DMS53 (cell line): ENCODE measurements around the gene FHL2.
"Not testable (repeated sequence)": the region's sequence is repeated elsewhere in the genome, so short reads cannot be mapped to it uniquely, and the experiment has no call there.

Experiments used
- DNase-seq: peaks from one replicate; lab custom pipeline; 2025; lab: John Stamatoyannopoulos, UW

FHL2 gene, protein sequence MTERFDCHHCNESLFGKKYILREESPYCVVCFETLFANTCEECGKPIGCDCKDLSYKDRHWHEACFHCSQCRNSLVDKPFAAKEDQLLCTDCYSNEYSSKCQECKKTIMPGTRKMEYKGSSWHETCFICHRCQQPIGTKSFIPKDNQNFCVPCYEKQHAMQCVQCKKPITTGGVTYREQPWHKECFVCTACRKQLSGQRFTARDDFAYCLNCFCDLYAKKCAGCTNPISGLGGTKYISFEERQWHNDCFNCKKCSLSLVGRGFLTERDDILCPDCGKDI

GRCh38 chr2:105398336-105399206 is at the start of gene FHL2:
TSS of gene FHL2 (minus strand) at chr2:105399051. CDS start at chr2:105386516, 12,535 bp downstream.
- DNase-seq: peak; percentile 95

DNA sequence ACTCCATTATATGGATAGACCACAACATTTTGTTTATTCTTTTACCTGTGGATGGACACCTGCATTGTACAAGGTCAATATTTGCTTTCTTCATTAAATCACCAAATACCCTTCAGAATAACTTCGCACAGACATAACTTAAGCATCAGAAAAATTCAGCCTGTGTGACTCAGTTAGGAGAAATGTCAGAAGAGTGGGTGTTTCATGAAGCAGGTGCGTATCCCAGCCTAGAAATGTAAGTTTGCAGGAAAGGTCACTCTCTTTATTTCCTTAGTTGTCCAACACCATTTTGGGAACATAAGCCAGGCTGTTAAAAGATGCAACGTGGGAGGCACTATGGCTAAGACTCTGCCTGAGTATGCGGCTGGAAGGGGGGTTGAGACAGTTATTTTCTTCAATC is 48.6 kb upstream of the FHL2 start:
- peak; percentile 62 for DNase-seq

GRCh38 chr2:105446501-105446900 is 47.6 kb upstream of the FHL2 start:
- DNase-seq: no peak

DNA sequence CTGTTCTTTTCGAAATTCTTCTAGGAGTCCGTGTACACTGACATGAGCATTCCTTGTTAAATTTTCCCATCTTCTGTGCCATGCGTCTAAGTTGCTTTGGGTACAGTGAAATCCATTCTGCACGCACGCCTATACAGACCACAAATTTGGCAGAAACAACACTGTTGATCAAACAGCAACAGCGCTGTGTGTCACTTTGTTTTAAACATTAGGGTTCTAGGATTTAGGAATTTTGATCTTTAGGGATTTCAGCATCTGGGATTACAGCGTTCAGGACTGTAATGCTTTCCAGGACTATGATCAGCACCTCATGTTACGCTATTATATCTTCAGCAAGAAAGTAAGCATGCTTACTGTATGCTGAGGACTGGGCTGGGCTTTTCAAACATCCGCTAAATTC is 47.1 kb upstream of the FHL2 start:
- no peak for DNase-seq

- no peak for DNase-seq
Observed at GRCh38 chr2:105445498-105445897, 46.6 kb upstream of the FHL2 start.

GRCh38 chr2:105443617-105444598 is 45.1 kb upstream of the FHL2 start:
- DNase-seq: peak; percentile 33

- DNase-seq: no peak
Observed at GRCh38 chr2:105442721-105443120, 43.9 kb upstream of the FHL2 start.

GRCh38 chr2:105442056-105442455 is 43.2 kb upstream of the FHL2 start:
- DNase-seq: no peak

- no peak for DNase-seq
Observed at GRCh38 chr2:105439141-105439540, 40.3 kb upstream of the FHL2 start.

DNA sequence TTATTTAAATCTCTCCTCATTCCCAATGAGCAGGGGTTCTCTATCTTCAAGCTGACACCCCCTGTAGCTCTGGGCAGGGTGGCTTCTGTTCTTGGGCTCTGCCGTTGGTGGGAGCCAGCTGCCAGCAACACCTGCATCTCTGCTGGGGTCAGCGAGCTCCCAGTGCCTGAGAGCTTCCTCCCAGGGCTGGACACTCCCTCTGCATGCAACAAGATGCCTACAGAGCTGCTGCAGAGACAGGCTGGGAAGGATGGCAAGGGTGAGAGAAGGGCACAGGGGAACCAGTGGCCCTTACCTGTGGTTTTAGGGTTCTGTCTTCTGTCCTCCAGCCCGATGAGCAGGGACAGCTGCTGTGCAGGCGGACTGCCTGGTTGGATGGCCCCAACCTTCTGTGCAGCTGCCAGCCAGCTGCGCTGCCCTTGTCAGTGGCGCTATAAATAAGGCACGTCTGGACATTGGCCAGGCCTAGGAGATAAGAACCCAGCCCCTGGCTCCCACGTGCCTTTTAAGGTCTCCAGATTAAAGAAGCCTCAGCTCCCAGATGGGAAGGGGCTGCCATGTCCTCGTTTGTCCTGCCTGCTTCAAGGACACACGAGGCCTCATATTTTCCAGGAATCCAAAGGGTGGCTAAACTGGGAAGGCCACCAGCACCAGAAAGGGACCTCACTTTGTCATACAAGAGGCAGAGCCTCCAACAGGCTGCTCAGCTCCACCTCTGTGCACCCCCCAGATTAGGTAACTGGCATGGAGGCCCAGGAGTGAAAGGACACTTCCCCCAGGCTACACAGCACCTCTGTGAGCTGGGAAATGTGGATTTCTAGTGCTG is 39.5 kb upstream of the FHL2 start:
- peak; percentile 91 for DNase-seq

DNA sequence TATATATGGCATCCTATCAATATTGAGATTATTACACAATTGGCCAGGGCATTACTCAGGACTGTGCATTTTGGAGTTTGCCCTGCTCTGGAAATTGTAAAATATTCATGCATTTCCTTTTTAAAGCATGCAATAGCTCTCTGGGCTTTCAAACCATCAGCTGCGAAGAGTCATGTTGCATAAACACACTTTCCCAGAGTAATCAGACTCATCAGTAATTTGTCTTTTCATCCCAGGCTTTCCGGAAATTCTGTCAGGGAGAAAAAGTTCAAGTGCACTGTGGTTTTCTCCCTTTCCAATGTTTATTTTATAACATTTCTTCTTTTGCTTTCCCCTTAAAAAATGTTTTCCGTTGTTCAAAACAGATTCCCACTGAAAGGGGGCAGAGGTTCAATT is 38.9 kb upstream of the FHL2 start:
- DNase-seq: peak; percentile 65

DNA sequence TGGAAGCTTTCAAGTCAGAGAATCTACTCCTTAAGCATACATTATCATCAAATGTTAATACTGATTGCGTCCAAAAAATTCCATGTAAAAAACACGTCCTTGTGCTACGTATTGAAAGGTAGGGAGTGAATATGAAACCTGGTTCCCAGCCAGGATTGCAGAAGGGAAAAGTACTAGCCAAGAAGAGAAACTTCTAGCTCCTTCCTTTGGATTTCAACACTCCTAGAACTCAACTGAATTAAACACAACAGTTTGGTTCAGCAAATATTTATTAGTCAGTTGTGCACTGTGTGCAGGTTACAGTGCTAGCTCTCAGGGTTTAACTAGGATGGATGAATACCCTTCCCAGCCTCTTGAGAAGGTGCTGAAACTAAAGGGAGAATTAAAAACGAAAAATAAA is 33.9 kb upstream of the FHL2 start:
- DNase-seq: no peak

DNA sequence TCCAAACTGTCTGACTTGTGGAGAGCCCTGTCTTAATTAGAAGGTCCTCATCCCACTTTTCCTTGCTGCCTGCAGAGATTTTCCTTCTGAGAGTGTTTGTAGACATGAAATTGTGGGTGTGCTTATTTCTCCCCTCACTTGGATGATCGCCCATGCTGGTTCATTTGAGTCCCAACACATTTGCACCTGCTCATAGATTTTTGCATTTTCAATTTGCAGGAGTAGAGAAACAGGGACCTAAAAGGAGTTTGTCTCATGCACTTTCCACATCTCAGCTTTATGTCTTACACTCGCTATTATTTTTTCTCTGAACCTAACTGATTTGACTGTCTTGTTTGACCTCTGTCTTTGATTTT is 33.2 kb upstream of the FHL2 start:
- DNase-seq: no peak

DNA sequence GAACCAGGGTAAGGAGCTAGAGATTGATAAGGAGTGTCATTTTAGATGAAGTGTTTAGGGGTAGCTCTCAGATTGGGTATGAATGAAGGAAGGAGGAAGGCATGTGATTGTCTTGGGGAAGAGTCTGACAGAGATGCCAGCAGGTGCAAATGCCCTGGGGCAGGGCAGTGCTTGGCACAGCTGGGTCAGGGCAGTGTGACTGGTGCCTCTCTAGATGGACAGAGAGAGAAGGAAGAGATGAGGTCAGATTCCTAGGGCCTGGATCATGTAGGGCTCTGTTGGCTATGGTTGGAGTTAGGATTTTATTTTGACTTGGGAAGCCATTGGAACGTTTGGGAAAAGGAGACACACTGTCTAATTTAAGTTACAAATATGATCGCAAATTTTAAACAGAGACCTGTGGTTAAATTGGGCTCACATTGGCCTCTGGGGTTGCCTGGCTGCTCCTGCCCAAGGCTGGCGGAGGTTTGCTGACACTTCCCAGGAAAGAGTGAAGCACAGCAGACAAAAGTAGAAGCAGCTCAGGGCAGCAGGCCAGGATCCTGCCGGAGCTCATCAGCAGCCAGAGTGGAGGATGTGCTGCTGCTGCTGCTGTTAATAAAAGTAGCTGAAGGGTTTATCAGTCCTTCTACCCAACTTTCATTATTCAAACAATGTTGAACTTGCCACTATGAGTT is 32.7 kb upstream of the FHL2 start:
- DNase-seq: no peak

GRCh38 chr2:105428387-105429018 is 29.7 kb upstream of the FHL2 start:
- DNase-seq: no peak

DNA sequence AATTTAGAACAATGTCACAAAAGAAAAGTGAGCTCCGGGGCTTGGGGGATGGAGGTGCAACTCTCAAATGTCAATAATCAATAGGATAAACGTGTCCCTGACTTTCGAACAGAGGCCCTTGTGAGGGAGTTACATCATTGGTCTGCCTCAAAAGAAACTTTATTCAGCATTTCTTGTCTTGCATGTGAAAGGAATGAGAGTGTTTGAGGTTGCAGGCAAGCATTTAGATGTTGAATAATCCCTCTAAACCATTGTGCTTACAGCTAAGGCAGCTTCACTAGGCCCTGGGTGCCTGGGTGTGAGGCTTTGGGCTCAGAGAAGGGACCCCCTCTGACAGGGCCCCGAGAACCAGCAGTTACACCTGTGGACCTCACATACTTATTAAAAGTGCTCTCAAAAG is 28.6 kb upstream of the FHL2 start:
- DNase-seq: no peak

- DNase-seq: no peak
Observed at GRCh38 chr2:105426626-105427292, 27.9 kb upstream of the FHL2 start.

DNA sequence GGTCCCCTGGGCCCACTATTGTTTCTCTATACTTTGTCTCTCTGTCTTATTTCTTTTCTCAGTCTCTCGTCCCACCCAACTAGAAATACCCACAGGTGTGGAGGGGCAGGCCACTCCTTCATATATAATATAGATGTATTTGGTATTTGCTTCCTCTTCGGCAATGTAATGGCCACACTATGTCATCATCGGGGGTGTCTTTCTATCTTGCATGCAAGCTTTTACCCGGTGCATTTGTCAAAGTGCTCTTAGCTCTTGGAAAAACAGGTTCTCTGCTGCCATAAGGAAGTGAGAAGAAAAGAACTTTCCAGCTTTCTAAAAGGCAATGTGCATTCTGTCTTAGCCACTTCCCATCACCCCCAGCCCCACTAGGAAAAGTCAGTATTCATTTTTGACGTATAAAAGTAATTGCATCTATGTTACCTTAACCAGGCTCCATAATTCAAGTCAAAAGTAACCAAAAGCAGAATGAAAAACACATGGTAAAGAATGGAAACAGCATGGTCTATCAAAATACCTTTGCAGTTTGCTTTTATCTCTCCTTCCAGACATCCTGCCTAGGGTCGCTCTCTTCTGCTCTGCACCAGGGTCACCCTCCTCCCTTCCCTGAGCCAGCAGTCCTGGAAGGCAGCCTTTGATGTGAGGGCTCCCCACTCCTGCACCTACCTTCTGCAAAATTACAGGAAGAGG is 27.2 kb upstream of the FHL2 start:
- no peak for DNase-seq

DNA sequence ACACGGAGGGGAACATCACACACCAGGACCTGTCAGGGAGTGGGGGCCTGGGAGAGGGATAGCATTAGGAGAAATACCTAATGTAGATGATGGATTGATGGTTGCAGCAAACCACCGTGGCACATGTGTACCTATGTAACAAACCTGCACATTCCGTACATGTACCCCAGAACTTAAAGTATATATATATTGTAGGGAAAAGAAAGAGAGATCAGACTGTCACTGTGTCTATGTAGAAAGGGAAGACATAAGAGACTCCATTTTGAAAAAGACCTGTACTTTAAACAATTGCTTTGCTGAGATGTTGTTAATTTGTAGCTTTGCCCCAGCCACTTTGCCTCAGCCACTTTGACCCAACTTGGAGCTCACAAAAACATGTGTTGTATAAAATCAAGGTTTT is 26.0 kb upstream of the FHL2 start:
- not testable (repeated sequence) for DNase-seq
